Tibial nerve (tissue), 4 donors: ENCODE results near the gene RPL13. TPM values are rescaled to one million over a fixed set of nuclear protein-coding genes. Genes with fewer than 3 reads are reported as not detected.

ENCODE experiments used
- DNase-seq, 2 donors: peaks; one replicate each; pipeline ENCODE4 v3.0.0-alpha.2; 2019; ENCODE audit warnings: low spot score in 2 of 2
- H3K27ac ChIP-seq, 4 donors: fragments of 200-600 bp; sonication (generic) in 3 of 4; one replicate each; pipeline ENCODE4 v1.5.1; 2017 to 2019; ENCODE audit warnings: mild to moderate bottlenecking in 1 of 4
- H3K27me3 ChIP-seq, 2 donors: fragments of 200-600 bp; sonication (generic) in 1 of 2; one replicate each; pipeline versions ENCODE4 v1.5.1 to v1.6.0; 2017 to 2019
- H3K36me3 ChIP-seq, 3 donors: fragments of 200-600 bp; sonication (generic); one replicate each; pipeline ENCODE4 v1.5.1; 2018 to 2019
- H3K4me1 ChIP-seq, 4 donors: fragments of 200-600 bp; sonication (generic) in 3 of 4; one replicate each; pipeline ENCODE4 v1.5.1; 2017 to 2019
- H3K4me3 ChIP-seq, 4 donors: fragments of 200-600 bp; sonication (generic) in 3 of 4; one replicate each; pipeline ENCODE4 v1.5.1; 2017 to 2019; ENCODE audit warnings: mild to moderate bottlenecking in 1 of 4, moderate library complexity in 1 of 4
- H3K9me3 ChIP-seq, 4 donors: fragments of 200-600 bp; sonication (generic) in 3 of 4; one replicate each; pipeline ENCODE4 v1.5.1; 2017 to 2019
- CTCF ChIP-seq, 5 experiments: fragments of 200-600 bp in 3 of 5; fragments of 450-650 bp in 2 of 5; sonication (generic) in 3 of 5; IDR thresholded peaks; one replicate each; pipeline ENCODE4 v1.5.1; 2016 to 2019; ENCODE audit warnings: antibody characterized with exemption in 5 of 5, mild to moderate bottlenecking in 3 of 5, moderate library complexity in 2 of 5
- EP300 ChIP-seq, 2 donors: sonication (generic); formaldehyde crosslinking; IDR thresholded peaks; one replicate each; pipeline ENCODE4 v1.6.1; 2017; ENCODE audit warnings: antibody characterized with exemption in 2 of 2, mild to moderate bottlenecking in 1 of 2
- POLR2A ChIP-seq, 2 donors: fragments of 450-650 bp; IDR thresholded peaks; one replicate each; pipeline ENCODE4 v1.6.1; 2017; ENCODE audit warnings: antibody characterized with exemption in 2 of 2, mild to moderate bottlenecking in 2 of 2, moderate library complexity in 2 of 2
- WGBS, 2 donors: methylation state at CpG; one replicate each; pipeline ENCODE4 v1.1.5; 2018; 5-methylcytosine and 5-hydroxymethylcytosine counted together
- total RNA-seq, 4 donors: library from RNA; depleted of rRNA; stranded (reverse); fragments of >200 nt; gene quantifications; one replicate each; pipeline ENCODE4 v1.1.0, GENCODE V29; 2016

The RPL13 gene
- total RNA-seq, 4 donors from 2014 or later = 5,811 to 9,745 (median 6,935) TPM

GRCh38 chr16:89547860-89548259, 12.6 kb upstream of the RPL13 start:
- WGBS, 2 donors = 96 to 97% methylated on average over 20 of the region's 20 CpGs
- Histone ChIP-seq H3K4me1 (no peaks in the 10 kb centered on the region), H3K27ac (no peak overlapping the region), H3K27me3 (no peaks in the 10 kb centered on the region), H3K4me3 (no peak overlapping the region), H3K36me3 (peaks cover 0 to 98% (median 7%) of the 10 kb centered on the region in 3 donors), H3K9me3 (no peaks in the 10 kb centered on the region)
- no peak for DNase-seq
- TF ChIP-seq POLR2A (IDR thresholded peaks at IDR 0.05) (no peak), EP300 (IDR thresholded peaks at IDR 0.05) (no peak), CTCF (IDR thresholded peaks at IDR 0.05) (no peak)

DNA sequence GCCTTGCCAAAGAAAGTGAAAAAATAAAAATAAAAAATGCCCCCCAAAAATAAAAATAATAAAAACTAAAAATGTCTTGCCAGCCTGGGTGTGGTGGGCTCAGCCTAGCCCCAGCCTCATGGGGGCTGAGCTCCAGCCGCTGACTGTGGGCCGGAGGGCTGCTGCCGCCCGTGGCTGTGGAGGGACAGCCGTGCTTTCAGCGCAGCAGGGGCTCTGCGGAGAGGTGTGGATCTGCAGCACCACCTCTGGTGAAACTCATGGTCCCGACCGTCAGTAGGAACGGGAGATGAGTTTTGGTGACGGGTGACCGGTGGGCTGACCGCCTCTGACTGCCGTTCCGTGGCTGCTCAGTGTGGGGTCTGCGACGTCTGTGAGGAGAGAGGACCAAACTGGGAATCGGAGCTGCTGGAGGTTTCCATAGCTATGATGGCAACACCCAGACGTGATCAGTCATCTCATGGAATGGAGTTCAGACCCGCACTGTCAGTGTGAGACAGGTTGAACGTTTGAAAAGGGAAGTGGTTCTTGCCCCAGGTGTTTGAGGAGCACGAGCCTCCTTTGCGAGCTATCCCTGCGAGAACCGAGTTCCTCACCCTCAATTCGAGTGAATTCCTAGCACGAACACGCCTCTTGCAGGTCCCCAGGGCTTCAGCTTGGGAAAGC, 12.0 kb upstream of the RPL13 start:
- Histone ChIP-seq H3K9me3 (no peaks in the 10 kb centered on the region), H3K36me3 (peaks cover 0 to 100% (median 7%) of the 10 kb centered on the region in 3 donors), H3K4me1 (no peaks in the 10 kb centered on the region), H3K27me3 (no peaks in the 10 kb centered on the region), H3K27ac (no peak overlapping the region), H3K4me3 (no peak overlapping the region)
- WGBS, 2 donors = 83 to 86% methylated on average over 28 of the region's 28 CpGs
- DNase-seq = no peak
- TF ChIP-seq EP300 (IDR thresholded peaks at IDR 0.05) (no peak), POLR2A (IDR thresholded peaks at IDR 0.05) (no peak)

- DNase-seq = no peak
- Histone ChIP-seq H3K4me3 (no peak overlapping the region), H3K27me3 (no peaks in the 10 kb centered on the region), H3K36me3 (peaks cover 0 to 100% (median 7%) of the 10 kb centered on the region in 3 donors), H3K9me3 (no peaks in the 10 kb centered on the region), H3K27ac (no peak overlapping the region), H3K4me1 (no peaks in the 10 kb centered on the region)
- WGBS, 2 donors = 90 to 94% methylated on average over 10 of the region's 10 CpGs
- no peak for TF ChIP-seq CTCF (IDR thresholded peaks at IDR 0.05)
- no peak for TF ChIP-seq POLR2A (IDR thresholded peaks at IDR 0.05)
- no peak for TF ChIP-seq EP300 (IDR thresholded peaks at IDR 0.05)
Measured at GRCh38 chr16:89549007-89549700, 11.3 kb upstream of the RPL13 start.

GRCh38 chr16:89550421-89551007, 10.0 kb upstream of the RPL13 start:
- Histone ChIP-seq H3K36me3 (peaks cover 0 to 100% (median 7%) of the 10 kb centered on the region in 3 donors), H3K27me3 (no peaks in the 10 kb centered on the region), H3K4me1 (no peaks in the 10 kb centered on the region), H3K27ac (no peak overlapping the region), H3K9me3 (no peaks in the 10 kb centered on the region), H3K4me3 (no peak overlapping the region)
- DNase-seq = no peak
- WGBS, 2 donors = 88 to 92% methylated on average over 22 of the region's 22 CpGs
- no peak for TF ChIP-seq EP300 (IDR thresholded peaks at IDR 0.05)
- no peak for TF ChIP-seq CTCF (IDR thresholded peaks at IDR 0.05)
- TF ChIP-seq POLR2A (IDR thresholded peaks at IDR 0.05) = no peak

- H3K27me3 ChIP-seq = no peaks in the 10 kb centered on the region
- WGBS, 2 donors = 92 to 94% methylated on average over 22 of the region's 22 CpGs
- no peak for TF ChIP-seq EP300 (IDR thresholded peaks at IDR 0.05)
- TF ChIP-seq POLR2A (IDR thresholded peaks at IDR 0.05) = no peak
- TF ChIP-seq CTCF (IDR thresholded peaks at IDR 0.05) = no peak
Measured at GRCh38 chr16:89552329-89552728, 8.2 kb upstream of the RPL13 start.

More at GRCh38 chr16:89552329-89552728, 8.2 kb upstream of the RPL13 start:
- no peak overlapping the region for H3K4me3 ChIP-seq
- peaks cover 0 to 100% (median 0%) of the 10 kb centered on the region in 3 donors for H3K36me3 ChIP-seq
- no peak for DNase-seq
- no peak overlapping the region for H3K27ac ChIP-seq
- H3K4me1 ChIP-seq = peaks cover 0 to 7% (median 0%) of the 10 kb centered on the region in 4 donors
- H3K9me3 ChIP-seq = no peaks in the 10 kb centered on the region
